ENCODE data around the gene CD200R1.
"Not testable (repeated sequence)": the region's sequence is repeated elsewhere in the genome, so short reads cannot be mapped to it uniquely, and the experiment has no call there.

Gene CD200R1

GRCh38 chr3:112974178-112974517 lies 755 bp downstream of the CD200R1 start:
- no peak for DNase-seq (ENCODE audit: low spot score)

- no peak for DNase-seq (ENCODE audit: low spot score)
These were observed 1.4 kb downstream of the CD200R1 start for GRCh38 chr3:112973325-112974177.

GRCh38 chr3:112972158-112972557 lies 2.7 kb downstream of the CD200R1 start:
- no peak for DNase-seq (ENCODE audit: low spot score)

- no peak for DNase-seq (ENCODE audit: low spot score)
These were observed 7.1 kb downstream of the CD200R1 start for GRCh38 chr3:112967828-112968227.

GRCh38 chr3:112967425-112967824 lies 7.5 kb downstream of the CD200R1 start:
- DNase-seq (ENCODE audit: low spot score) = no peak

- DNase-seq (ENCODE audit: low spot score) = no peak
These were observed 8.3 kb downstream of the CD200R1 start for GRCh38 chr3:112966633-112967032.

- DNase-seq (ENCODE audit: low spot score) = no peak
These were observed 9.2 kb downstream of the CD200R1 start for GRCh38 chr3:112965656-112966055.

GRCh38 chr3:112963683-112964082 lies 11.2 kb downstream of the CD200R1 start:
- DNase-seq (ENCODE audit: low spot score) = no peak

GRCh38 chr3:112958811-112959560 lies 15.9 kb downstream of the CD200R1 start:
- no peak for DNase-seq (ENCODE audit: low spot score)

- DNase-seq (ENCODE audit: low spot score) = no peak
These were observed 18.6 kb downstream of the CD200R1 start for GRCh38 chr3:112956351-112956750.

- no peak for DNase-seq (ENCODE audit: low spot score)
These were observed 26.5 kb downstream of the CD200R1 start for GRCh38 chr3:112948346-112948838.

- no peak for DNase-seq (ENCODE audit: low spot score)
These were observed 43.0 kb downstream of the CD200R1 start for GRCh38 chr3:112931736-112932521.

GRCh38 chr3:112930771-112931170 lies 44.1 kb downstream of the CD200R1 start:
- DNase-seq (ENCODE audit: low spot score) = no peak

GRCh38 chr3:112925969-112926368 lies 48.9 kb downstream of the CD200R1 start:
- DNase-seq (ENCODE audit: low spot score) = no peak

GRCh38 chr3:112925560-112925959 lies 49.3 kb downstream of the CD200R1 start:
- DNase-seq (ENCODE audit: low spot score) = no peak

- not testable (repeated sequence) for DNase-seq (ENCODE audit: low spot score)
These were observed 55.4 kb downstream of the CD200R1 start for GRCh38 chr3:112919541-112919940.

GRCh38 chr3:112908252-112908651 lies 66.7 kb downstream of the CD200R1 start:
- DNase-seq (ENCODE audit: low spot score) = no peak

GRCh38 chr3:112904786-112905185 lies 70.1 kb downstream of the CD200R1 start:
- no peak for DNase-seq (ENCODE audit: low spot score)

- no peak for DNase-seq (ENCODE audit: low spot score)
These were observed 74.8 kb downstream of the CD200R1 start for GRCh38 chr3:112900113-112900512.

GRCh38 chr3:112897791-112898190 lies 77.1 kb downstream of the CD200R1 start:
- no peak for DNase-seq (ENCODE audit: low spot score)

- no peak for DNase-seq (ENCODE audit: low spot score)
These were observed 80.6 kb downstream of the CD200R1 start for GRCh38 chr3:112894258-112894657.

- no peak for DNase-seq (ENCODE audit: low spot score)
These were observed 85.5 kb downstream of the CD200R1 start for GRCh38 chr3:112889357-112889756.
